Middle frontal gyrus (tissue), 1 donor: ENCODE data around the gene TNFRSF1A.

Experiments
- DNase-seq: peaks from one replicate; pipeline ENCODE4 v3.0.0-alpha.2; 2015; ENCODE audit warnings: low spot score; ENCODE audit errors: extremely low spot score

Gene TNFRSF1A

GRCh38 chr12:6374786-6375160 lies 32.9 kb upstream of the TNFRSF1A start:
- DNase-seq, result no peak

- no peak for DNase-seq
These were observed 32.3 kb upstream of the TNFRSF1A start for GRCh38 chr12:6374028-6374785.

- no peak for DNase-seq
These were observed 31.3 kb upstream of the TNFRSF1A start for GRCh38 chr12:6373022-6373787.

GRCh38 chr12:6372403-6373003 lies 30.6 kb upstream of the TNFRSF1A start:
- DNase-seq, result no peak

GRCh38 chr12:6370994-6371754 lies 29.3 kb upstream of the TNFRSF1A start:
- no peak for DNase-seq

GRCh38 chr12:6370576-6370935 lies 28.7 kb upstream of the TNFRSF1A start:
- DNase-seq, result no peak

- DNase-seq, result no peak
These were observed 28.2 kb upstream of the TNFRSF1A start for GRCh38 chr12:6369916-6370575.

GRCh38 chr12:6368906-6369525 lies 27.1 kb upstream of the TNFRSF1A start:
- DNase-seq, result no peak

GRCh38 chr12:6367969-6368892 lies 26.4 kb upstream of the TNFRSF1A start:
- no peak for DNase-seq

GRCh38 chr12:6367065-6367968 lies 25.4 kb upstream of the TNFRSF1A start:
- DNase-seq, result no peak

- DNase-seq, result no peak
These were observed 22.1 kb upstream of the TNFRSF1A start for GRCh38 chr12:6364044-6364374.

GRCh38 chr12:6363330-6364043 lies 21.6 kb upstream of the TNFRSF1A start:
- no peak for DNase-seq

- no peak for DNase-seq
These were observed 21.1 kb upstream of the TNFRSF1A start for GRCh38 chr12:6363010-6363329.

- no peak for DNase-seq
These were observed 20.5 kb upstream of the TNFRSF1A start for GRCh38 chr12:6362403-6362802.

GRCh38 chr12:6361834-6362233 lies 20.0 kb upstream of the TNFRSF1A start:
- DNase-seq, result no peak

- no peak for DNase-seq
These were observed 19.0 kb upstream of the TNFRSF1A start for GRCh38 chr12:6360578-6361490.

GRCh38 chr12:6360080-6360571 lies 18.2 kb upstream of the TNFRSF1A start:
- DNase-seq, result no peak
